A549 (cell line): Measurements from ENCODE around the gene ANKRD12. TPM values are rescaled to one million over a fixed set of nuclear protein-coding genes. Genes with fewer than 3 reads are reported as not detected.
A peak's percentile ranks its signal among the peaks of the same experiment; 100 is the strongest.

Experiments used
- ATAC-seq, 2 experiments: fragments of 200-7000 bp in 1 of 2; fragments of >200 bp in 1 of 2; cut with Nextera tagmentation in 1 of 2; cut with Tn5 transposase in 1 of 2; 3 replicates each; pipeline versions ENCODE4 v1.8.0 to v1.9.1; 2018 to 2020; ENCODE audit warnings: mild to moderate bottlenecking in 1 of 2, moderate library complexity in 1 of 2
- CTCF ChIA-PET: fragments of 300-600 bp; sonication (Branson Sonifier 250); formaldehyde crosslinking; extraction: SDS; loops from one replicate; lab custom pipeline; 2021; ENCODE audit warnings: antibody characterized with exemption, inconsistent platforms; lab: Yijun Ruan, JAX
- POLR2A ChIA-PET: fragments of 350-600 bp; formaldehyde crosslinking; extraction: SDS; loops from one replicate; lab custom pipeline; 2021; ENCODE audit warnings: antibody characterized with exemption, inconsistent platforms; lab: Yijun Ruan, JAX
- DNase-seq, 2 experiments: peaks; one replicate each; pipeline versions ENCODE4 v3.0.0 to v3.0.0-alpha.2; 2011 to 2016; ENCODE audit warnings: low read depth in 1 of 2, low spot score in 1 of 2
- FAIRE-seq: peaks from 2 replicates; lab custom pipeline; 2011; peaks lifted over from hg19 to GRCh38; lab: Jason Lieb, UNC
- H3K27ac ChIP-seq, 2 experiments: fragments of >200 bp; sonication (Bioruptor Twin); formaldehyde crosslinking; 3 replicates each; pipeline ENCODE4 v1.5.1; 2016 to 2017
- H3K4me1 ChIP-seq: fragments of >200 bp; sonication (Bioruptor Twin); formaldehyde crosslinking; 3 replicates; pipeline ENCODE4 v1.6.1; 2016
- H3K4me2 ChIP-seq: fragments of >200 bp; sonication (Bioruptor Twin); formaldehyde crosslinking; 3 replicates; pipeline ENCODE4 v1.6.1; 2016
- H3K4me3 ChIP-seq: fragments of >200 bp; sonication (Bioruptor Twin); formaldehyde crosslinking; 3 replicates; pipeline ENCODE4 v1.5.1; 2016
- H3K9me3 ChIP-seq: fragments of >200 bp; sonication (Bioruptor Twin); formaldehyde crosslinking; 3 replicates; pipeline ENCODE4 v1.6.1; 2016
- CEBPB ChIP-seq, 2 experiments: fragments of >200 bp in 1 of 2; sonication (Bioruptor Twin) in 1 of 2; formaldehyde crosslinking in 1 of 2; IDR thresholded peaks; 2 replicates each; pipeline ENCODE4 v1.6.1; 2012 to 2016
- CHD2 ChIP-seq: fragments of 150-350 bp; IDR thresholded peaks from 2 replicates; pipeline ENCODE4 v1.6.1; 2014; ENCODE audit warnings: low read length; ENCODE audit not compliant: partially characterized antibody
- CHD4 ChIP-seq: fragments of 200-600 bp; sonication (generic); IDR thresholded peaks from 2 replicates; pipeline ENCODE4 v1.6.1; 2016; ENCODE audit warnings: antibody characterized with exemption, mild to moderate bottlenecking, borderline replicate concordance
- CTCF ChIP-seq: fragments of >200 bp; sonication (Bioruptor Twin); formaldehyde crosslinking; IDR thresholded peaks from 3 replicates; pipeline ENCODE4 v1.5.1; 2016
- EHF ChIP-seq: fragments of 250-450 bp; sonication (Bioruptor Pico); IDR thresholded peaks from 2 replicates; pipeline ENCODE4 v1.5.0; 2020; ENCODE audit warnings: mild to moderate bottlenecking
- EP300 ChIP-seq, 2 experiments: fragments of >200 bp; sonication (Bioruptor Twin); formaldehyde crosslinking; IDR thresholded peaks; 2 replicates in 1 of 2; 3 replicates in 1 of 2; pipeline ENCODE4 v1.6.1; 2016 to 2017
- ESRRA ChIP-seq: fragments of 150-350 bp; IDR thresholded peaks from 2 replicates; pipeline ENCODE4 v1.6.1; 2014; ENCODE audit warnings: mild to moderate bottlenecking, low read length, borderline replicate concordance
- HDAC2 ChIP-seq: fragments of 200-600 bp; sonication (generic); IDR thresholded peaks from 2 replicates; pipeline ENCODE4 v1.6.1; 2016
- HOXB5 ChIP-seq: fragments of 250-450 bp; sonication (Bioruptor Pico); IDR thresholded peaks from 2 replicates; pipeline ENCODE4 v1.5.0; 2020; ENCODE audit warnings: mild to moderate bottlenecking, moderate library complexity
- JUN ChIP-seq, 2 experiments: fragments of >200 bp; sonication (Bioruptor Twin); formaldehyde crosslinking; IDR thresholded peaks; 2 replicates in 1 of 2; 3 replicates in 1 of 2; pipeline ENCODE4 v1.6.1; 2016 to 2017
- MAFK ChIP-seq: fragments of 450-650 bp; IDR thresholded peaks from 2 replicates; pipeline ENCODE4 v1.6.1; 2014; ENCODE audit not compliant: partially characterized antibody
- MAX ChIP-seq: IDR thresholded peaks from 2 replicates; pipeline ENCODE4 v1.6.1; 2012
- MAZ ChIP-seq: fragments of 150-350 bp; IDR thresholded peaks from 2 replicates; pipeline ENCODE4 v1.6.1; 2014; ENCODE audit warnings: antibody characterized with exemption, low read depth, low read length, borderline replicate concordance
- NFE2L2 ChIP-seq: fragments of 150-350 bp; conservative IDR thresholded peaks from 2 replicates; pipeline ENCODE4 v1.6.1; 2014; ENCODE audit warnings: low read length
- PHF8 ChIP-seq: fragments of 200-600 bp; sonication (generic); IDR thresholded peaks from 2 replicates; pipeline ENCODE4 v1.6.1; 2016; ENCODE audit warnings: low read depth, mild to moderate bottlenecking, antibody characterized with exemption, moderate library complexity, borderline replicate concordance
- POLR2A ChIP-seq: IDR thresholded peaks from 2 replicates; pipeline ENCODE4 v1.6.1; 2012; ENCODE audit warnings: mild to moderate bottlenecking, low read length
- RAD21 ChIP-seq, 2 experiments: fragments of >200 bp in 1 of 2; sonication (Bioruptor Twin) in 1 of 2; formaldehyde crosslinking in 1 of 2; IDR thresholded peaks in 1 of 2; conservative IDR thresholded peaks in 1 of 2; 2 replicates in 1 of 2; 3 replicates in 1 of 2; pipeline ENCODE4 v1.6.1; 2012 to 2018; ENCODE audit warnings: inconsistent platforms in 1 of 2
- RFX5 ChIP-seq: fragments of 450-650 bp; IDR thresholded peaks from 2 replicates; pipeline ENCODE4 v1.7.1; 2014; ENCODE audit warnings: antibody characterized with exemption, mild to moderate bottlenecking, moderate library complexity
- RNF2 ChIP-seq: fragments of 200-600 bp; sonication (generic); IDR thresholded peaks from 2 replicates; pipeline ENCODE4 v1.6.1; 2016; ENCODE audit warnings: low read depth, mild to moderate bottlenecking, antibody characterized with exemption, moderate library complexity, borderline replicate concordance
- SMC3 ChIP-seq: fragments of >200 bp; sonication (Bioruptor Twin); formaldehyde crosslinking; IDR thresholded peaks from 3 replicates; pipeline ENCODE4 v1.6.1; 2018; ENCODE audit warnings: inconsistent platforms
- SREBF2 ChIP-seq: fragments of 450-650 bp; IDR thresholded peaks from 2 replicates; pipeline ENCODE4 v1.6.1; 2014; ENCODE audit warnings: mild to moderate bottlenecking, moderate library complexity
- TFCP2L1 ChIP-seq: fragments of 250-450 bp; sonication (Bioruptor Pico); IDR thresholded peaks from 2 replicates; pipeline ENCODE4 v1.5.0; 2021; ENCODE audit warnings: mild to moderate bottlenecking
- TP53 ChIP-seq: fragments of 250-450 bp; sonication (Bioruptor Pico); IDR thresholded peaks from 2 replicates; pipeline ENCODE4 v1.5.0; 2021; ENCODE audit warnings: mild to moderate bottlenecking, moderate library complexity
- ZSCAN20 ChIP-seq: fragments of 250-450 bp; sonication (Bioruptor Pico); IDR thresholded peaks from 2 replicates; pipeline ENCODE4 v1.8.0; 2022; ENCODE audit warnings: mild to moderate bottlenecking, moderate library complexity
- WGBS: methylation state at CpG from one replicate; pipeline ENCODE4 v1.1.6; 2017; ENCODE audit errors: missing lambda C conversion rate; 5-methylcytosine and 5-hydroxymethylcytosine counted together
- polyA plus RNA-seq, 4 experiments: library from polyadenylated mRNA; depleted of rRNA in 3 of 4; stranded (reverse); fragments of >200 nt; fragmentation: RNase III in 1 of 4; extraction: RNeasy Plus Mini Kit Qiagen cat#74134 plus additional on column Dnase treatment in 1 of 4; gene quantifications; 2 replicates in 3 of 4; 3 replicates in 1 of 4; pipeline ENCODE4 v1.2.3, GENCODE V29; 2011 to 2017
- TF ChIP-seq, protein P1 (sequence below): fragments of 150-350 bp; IDR thresholded peaks from 2 replicates; pipeline ENCODE4 v1.6.1; 2014; ENCODE audit warnings: low read depth, mild to moderate bottlenecking, low read length
- TF ChIP-seq, protein P2 (sequence below): fragments of 200-600 bp; sonication (generic); IDR thresholded peaks from 2 replicates; pipeline ENCODE4 v1.6.1; 2016; ENCODE audit warnings: antibody characterized with exemption, mild to moderate bottlenecking, moderate library complexity
- TF ChIP-seq, protein P3 (sequence below): fragments of 250-450 bp; sonication (Bioruptor Pico); IDR thresholded peaks from 2 replicates; pipeline ENCODE4 v1.5.0; 2021; ENCODE audit warnings: mild to moderate bottlenecking, moderate library complexity, borderline replicate concordance

ANKRD12 gene
- polyA plus RNA-seq, 2 of the 4 experiments (the other 2 are of a cell fraction): 2.7 to 7.3 TPM

DNA sequence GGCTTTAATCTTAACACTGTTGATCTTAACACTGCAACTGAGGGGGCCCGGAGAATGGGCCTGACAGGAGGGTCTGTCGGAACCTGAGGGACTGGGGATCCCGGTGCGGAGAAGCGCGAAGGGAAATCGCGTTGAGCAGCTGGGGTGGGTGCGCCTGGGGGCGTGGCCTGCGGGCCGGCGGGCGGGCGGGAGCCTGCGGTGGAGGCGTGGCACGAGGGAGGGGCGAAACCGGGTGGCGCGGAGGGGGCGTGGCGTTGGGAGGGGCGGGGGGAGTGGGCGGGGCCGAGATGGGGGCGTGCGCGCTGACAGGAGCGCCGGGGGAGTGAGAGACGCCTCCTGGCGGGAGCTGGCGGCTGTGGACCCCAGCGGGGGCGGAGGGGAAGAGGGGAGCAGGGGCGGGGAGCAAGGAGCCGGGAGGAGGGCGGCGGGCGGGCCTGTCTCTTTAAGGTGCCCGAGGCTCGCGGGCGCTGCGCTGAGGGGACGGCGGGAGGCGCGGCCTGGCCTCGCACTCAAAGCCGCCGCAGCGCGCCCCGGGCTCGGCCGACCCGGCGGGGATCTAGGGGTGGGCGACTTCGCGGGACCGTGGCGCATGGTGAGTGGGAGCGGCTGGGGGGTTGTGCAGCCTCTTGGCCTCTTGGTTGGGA lies 197.9 kb downstream of the ANKRD12 start, which contains the start of gene TWSG1 (continued):
- TF ChIP-seq CTCF (peak; percentile 18; the same call in 1 of the 3 replicates), MAX (0 out of 2 replicates have a peak, but pooled peaks have one; percentile 29), POLR2A (peak; percentile 63), RAD21 (conservative IDR thresholded peaks at IDR 0.05 in 1 of 2, IDR thresholded peaks at IDR 0.05 in 1 of 2) (peak in 1 of 2 experiments; percentile 42; a peak in 2 of 5 replicates), EP300 (IDR thresholded peaks at IDR 0.05) (no peak), JUN (IDR thresholded peaks at IDR 0.05) (0 out of 5 replicates have a peak, but pooled peaks of 1 of the 2 experiments have one; percentile 57), MAFK (no peak)
- TF ChIP-seq, protein P1, sequence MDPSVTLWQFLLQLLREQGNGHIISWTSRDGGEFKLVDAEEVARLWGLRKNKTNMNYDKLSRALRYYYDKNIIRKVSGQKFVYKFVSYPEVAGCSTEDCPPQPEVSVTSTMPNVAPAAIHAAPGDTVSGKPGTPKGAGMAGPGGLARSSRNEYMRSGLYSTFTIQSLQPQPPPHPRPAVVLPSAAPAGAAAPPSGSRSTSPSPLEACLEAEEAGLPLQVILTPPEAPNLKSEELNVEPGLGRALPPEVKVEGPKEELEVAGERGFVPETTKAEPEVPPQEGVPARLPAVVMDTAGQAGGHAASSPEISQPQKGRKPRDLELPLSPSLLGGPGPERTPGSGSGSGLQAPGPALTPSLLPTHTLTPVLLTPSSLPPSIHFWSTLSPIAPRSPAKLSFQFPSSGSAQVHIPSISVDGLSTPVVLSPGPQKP: no peak
- TF ChIP-seq, protein P2, sequence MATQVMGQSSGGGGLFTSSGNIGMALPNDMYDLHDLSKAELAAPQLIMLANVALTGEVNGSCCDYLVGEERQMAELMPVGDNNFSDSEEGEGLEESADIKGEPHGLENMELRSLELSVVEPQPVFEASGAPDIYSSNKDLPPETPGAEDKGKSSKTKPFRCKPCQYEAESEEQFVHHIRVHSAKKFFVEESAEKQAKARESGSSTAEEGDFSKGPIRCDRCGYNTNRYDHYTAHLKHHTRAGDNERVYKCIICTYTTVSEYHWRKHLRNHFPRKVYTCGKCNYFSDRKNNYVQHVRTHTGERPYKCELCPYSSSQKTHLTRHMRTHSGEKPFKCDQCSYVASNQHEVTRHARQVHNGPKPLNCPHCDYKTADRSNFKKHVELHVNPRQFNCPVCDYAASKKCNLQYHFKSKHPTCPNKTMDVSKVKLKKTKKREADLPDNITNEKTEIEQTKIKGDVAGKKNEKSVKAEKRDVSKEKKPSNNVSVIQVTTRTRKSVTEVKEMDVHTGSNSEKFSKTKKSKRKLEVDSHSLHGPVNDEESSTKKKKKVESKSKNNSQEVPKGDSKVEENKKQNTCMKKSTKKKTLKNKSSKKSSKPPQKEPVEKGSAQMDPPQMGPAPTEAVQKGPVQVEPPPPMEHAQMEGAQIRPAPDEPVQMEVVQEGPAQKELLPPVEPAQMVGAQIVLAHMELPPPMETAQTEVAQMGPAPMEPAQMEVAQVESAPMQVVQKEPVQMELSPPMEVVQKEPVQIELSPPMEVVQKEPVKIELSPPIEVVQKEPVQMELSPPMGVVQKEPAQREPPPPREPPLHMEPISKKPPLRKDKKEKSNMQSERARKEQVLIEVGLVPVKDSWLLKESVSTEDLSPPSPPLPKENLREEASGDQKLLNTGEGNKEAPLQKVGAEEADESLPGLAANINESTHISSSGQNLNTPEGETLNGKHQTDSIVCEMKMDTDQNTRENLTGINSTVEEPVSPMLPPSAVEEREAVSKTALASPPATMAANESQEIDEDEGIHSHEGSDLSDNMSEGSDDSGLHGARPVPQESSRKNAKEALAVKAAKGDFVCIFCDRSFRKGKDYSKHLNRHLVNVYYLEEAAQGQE: no peak

DNA sequence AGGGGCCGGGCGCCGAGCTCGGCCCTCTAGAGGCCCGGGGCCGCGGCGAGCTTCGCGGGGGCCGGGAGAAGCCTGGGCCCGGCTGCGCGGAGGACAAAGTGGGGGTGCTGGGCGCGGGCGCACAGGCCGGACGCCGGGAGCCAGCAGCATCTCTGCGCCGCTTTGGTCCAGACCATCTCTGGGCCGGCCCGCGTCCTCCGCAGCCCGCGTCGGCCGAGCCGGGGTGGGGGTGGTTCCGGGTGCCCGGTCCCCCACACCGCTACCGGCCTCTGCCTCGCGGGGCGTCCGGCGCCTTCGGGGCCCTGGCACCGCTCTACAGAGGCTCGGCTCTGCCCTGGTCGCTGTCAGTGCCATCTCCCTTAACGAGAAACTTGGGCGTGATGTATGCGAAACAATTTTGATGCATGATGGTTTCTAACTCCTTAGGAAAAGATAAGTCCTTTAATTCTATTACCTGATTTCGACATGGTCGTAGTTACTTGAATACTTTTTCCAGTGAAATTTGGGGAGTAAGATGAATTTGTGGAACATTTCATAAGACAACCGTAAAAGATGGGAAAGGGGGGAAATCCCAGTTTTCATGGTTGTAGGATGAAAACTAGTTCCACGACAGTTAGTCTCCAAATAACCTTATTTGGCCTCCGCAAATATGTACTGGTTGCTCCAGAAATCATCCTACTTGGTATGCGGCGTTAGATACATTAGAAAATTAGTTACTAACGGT lies 198.6 kb downstream of the ANKRD12 start:
- 12% methylated on average over 11 of the region's 55 CpGs for WGBS
- H3K27ac ChIP-seq: peak overlapping the region; percentile 82 to 99

More for the DNA sequence above, 198.6 kb downstream of the ANKRD12 start:
- peak in 1 of 2 experiments; percentile 18 for DNase-seq
- H3K4me2 ChIP-seq: peak overlapping the region; percentile 77
- no peak for FAIRE-seq
- peak; percentile 75 to 77 for ATAC-seq
- peaks cover 9% of the 10 kb centered on the region; the same call in 2 of the 3 replicates for H3K4me1 ChIP-seq
- H3K4me3 ChIP-seq: peak overlapping the region; percentile 75
- POLR2A ChIA-PET: interaction anchor here (1.1 to 1.5 kb wide), 4 partner anchors 16 to 263 kb away, joined by 3 to 6 read pairs (median 4); no protein-coding TSS in a partner anchor
- TF ChIP-seq HOXB5 (CRISPR knock-in tag): no peak
- no peak for TF ChIP-seq CEBPB (IDR thresholded peaks at IDR 0.05)
- no peak for TF ChIP-seq RFX5
- TF ChIP-seq SMC3: no peak
- TF ChIP-seq RNF2: no peak
- no peak for TF ChIP-seq HDAC2
- TF ChIP-seq PHF8: peak; percentile 34
- TF ChIP-seq POLR2A: no peak
- no peak for TF ChIP-seq EHF (CRISPR knock-in tag)
- TF ChIP-seq JUN (IDR thresholded peaks at IDR 0.05): peak in 1 of 2 experiments; percentile 42; a peak in 1 of 5 replicates
- TF ChIP-seq, protein P3, sequence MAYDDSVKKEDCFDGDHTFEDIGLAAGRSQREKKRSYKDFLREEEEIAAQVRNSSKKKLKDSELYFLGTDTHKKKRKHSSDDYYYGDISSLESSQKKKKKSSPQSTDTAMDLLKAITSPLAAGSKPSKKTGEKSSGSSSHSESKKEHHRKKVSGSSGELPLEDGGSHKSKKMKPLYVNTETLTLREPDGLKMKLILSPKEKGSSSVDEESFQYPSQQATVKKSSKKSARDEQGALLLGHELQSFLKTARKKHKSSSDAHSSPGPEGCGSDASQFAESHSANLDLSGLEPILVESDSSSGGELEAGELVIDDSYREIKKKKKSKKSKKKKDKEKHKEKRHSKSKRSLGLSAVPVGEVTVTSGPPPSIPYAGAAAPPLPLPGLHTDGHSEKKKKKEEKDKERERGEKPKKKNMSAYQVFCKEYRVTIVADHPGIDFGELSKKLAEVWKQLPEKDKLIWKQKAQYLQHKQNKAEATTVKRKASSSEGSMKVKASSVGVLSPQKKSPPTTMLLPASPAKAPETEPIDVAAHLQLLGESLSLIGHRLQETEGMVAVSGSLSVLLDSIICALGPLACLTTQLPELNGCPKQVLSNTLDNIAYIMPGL (CRISPR knock-in tag): peak; percentile 73; the same call in 1 of the 2 replicates
- no peak for TF ChIP-seq CHD4
- no peak for TF ChIP-seq SREBF2
- TF ChIP-seq TP53 (CRISPR knock-in tag): no peak
- TF ChIP-seq ESRRA: no peak
- no peak for TF ChIP-seq ZSCAN20
- TF ChIP-seq CHD2: no peak
- no peak for TF ChIP-seq MAZ
- TF ChIP-seq NFE2L2: no peak
- TF ChIP-seq TFCP2L1 (CRISPR knock-in tag): no peak
- CTCF ChIA-PET: interaction anchor here (0.6 to 1.5 kb wide), 4 partner anchors 179 to 719 kb away, joined by 3 to 4 read pairs (median 3); no protein-coding TSS in a partner anchor
- H3K9me3 ChIP-seq: no peaks in the 10 kb centered on the region
